ENCODE results near the gene KATNB1. TPM values are rescaled to one million over a fixed set of nuclear protein-coding genes. Genes with fewer than 3 reads are reported as not detected.

Gene KATNB1
- total and polyA plus RNA-seq, 2 experiments from 2014 or later: 31.4 to 65.9 TPM

- Histone ChIP-seq H3K9me2 (ENCODE audit: insufficient read depth) (no peaks in the 10 kb centered on the region), H4K20me1 (replicated peaks; ENCODE audit: insufficient read depth) (no peaks in the 10 kb centered on the region), H3K36me3 (ENCODE audit: insufficient read depth) (no peaks in the 10 kb centered on the region), H2AFZ (no peak overlapping the region), H3K4me2 (no peak overlapping the region), H3K79me2 (replicated peaks; ENCODE audit: insufficient read depth) (no peaks in the 10 kb centered on the region), H3K4me1 (ENCODE audit: insufficient read depth) (no peaks in the 10 kb centered on the region), H3K27ac (ENCODE audit: low read depth) (no peak overlapping the region), H3F3A (replicated peaks; ENCODE audit: low read depth) (no peaks in the 10 kb centered on the region), H3K27me3 (ENCODE audit: insufficient read depth) (no peaks in the 10 kb centered on the region), H3K4me3 (no peak overlapping the region)
- no peak for ATAC-seq
- DNase-seq (ENCODE audit: low spot score): no peak
- Mint-ChIP-seq H3K4me3 (no peak overlapping the region), H3K4me1 (peaks cover 15% of the 10 kb centered on the region), H3K27me3 (ENCODE audit: insufficient read depth, low read depth, poor library complexity) (peaks cover 6% of the 10 kb centered on the region), H3K27ac (no peak overlapping the region), H3K36me3 (ENCODE audit: low read depth) (no peaks in the 10 kb centered on the region), H3K9me3 (no peaks in the 10 kb centered on the region)
- TF ChIP-seq STAT1 (IDR thresholded peaks at IDR 0.05; ENCODE audit: unreplicated experiment): no peak
- TF ChIP-seq REST (IDR thresholded peaks at IDR 0.05; ENCODE audit: unreplicated experiment): no peak
- no peak for TF ChIP-seq EZH2phosphoT487 (IDR thresholded peaks at IDR 0.05; ENCODE audit: unreplicated experiment)
- TF ChIP-seq CREB1 (CRISPR knock-in tag; IDR thresholded peaks at IDR 0.05; ENCODE audit: low read depth): no peak
- no peak for TF ChIP-seq JUNB (IDR thresholded peaks at IDR 0.05; ENCODE audit: unreplicated experiment)
- TF ChIP-seq ZNF462 (CRISPR knock-in tag; IDR thresholded peaks at IDR 0.05): no peak
- TF ChIP-seq ZNF114 (CRISPR knock-in tag; IDR thresholded peaks at IDR 0.05): no peak
- no peak for TF ChIP-seq POLR2AphosphoS5 (IDR thresholded peaks at IDR 0.05; ENCODE audit: low read depth)
- no peak for TF ChIP-seq NANOG (IDR thresholded peaks at IDR 0.05; ENCODE audit: borderline replicate concordance)
- no peak for TF ChIP-seq EZH2 (IDR thresholded peaks at IDR 0.05; ENCODE audit: low read depth, unreplicated experiment)
These were observed 42.0 kb upstream of the KATNB1 start for GRCh38 chr16:57693550-57693949.

Measured in GM23338 (cell line).